Endothelial cell of umbilical vein (primary cell): ENCODE data around the gene ZFR2.

Source experiments
- EZH2 ChIP-seq: IDR thresholded peaks from 2 replicates; pipeline ENCODE4 v1.6.1; 2012; ENCODE audit warnings: borderline replicate concordance, low read depth, mild to moderate bottlenecking, moderate library complexity, low read length, inconsistent platforms; ENCODE audit not compliant: severe bottlenecking
- FOS ChIP-seq: IDR thresholded peaks from 2 replicates; pipeline ENCODE4 v1.6.1; 2011; ENCODE audit warnings: mild to moderate bottlenecking, low read length, moderate library complexity, borderline replicate concordance; ENCODE audit not compliant: insufficient read depth
- JUN ChIP-seq: IDR thresholded peaks from 2 replicates; pipeline ENCODE4 v1.6.1; 2011; ENCODE audit warnings: borderline replicate concordance, low read depth; ENCODE audit not compliant: insufficient read length, insufficient read depth
- POLR2A ChIP-seq: IDR thresholded peaks from 2 replicates; pipeline ENCODE4 v1.6.1; 2012; ENCODE audit warnings: low read depth, mild to moderate bottlenecking, control low read depth, low read length
- POLR2AphosphoS5 ChIP-seq: IDR thresholded peaks from 2 replicates; pipeline ENCODE4 v1.6.1; 2012; ENCODE audit warnings: low read depth, mild to moderate bottlenecking, control low read depth, low read length, moderate library complexity; ENCODE audit not compliant: insufficient read depth
- TF ChIP-seq, protein P1 (sequence below), 2 donors: IDR thresholded peaks; 1 replicate in 1 of 2; 2 replicates in 1 of 2; pipeline ENCODE4 v1.5.1; 2011; ENCODE audit warnings: low read length in 2 of 2, mild to moderate bottlenecking in 2 of 2, moderate library complexity in 2 of 2, control low read depth in 1 of 2, inconsistent platforms in 1 of 2, low read depth in 1 of 2; ENCODE audit not compliant: insufficient read depth in 1 of 2; ENCODE audit errors: extremely low read depth in 1 of 2
- TF ChIP-seq, protein P2 (sequence below): IDR thresholded peaks from 2 replicates; pipeline ENCODE4 v1.6.1; 2011; ENCODE audit not compliant: insufficient read depth, insufficient read length

DNA sequence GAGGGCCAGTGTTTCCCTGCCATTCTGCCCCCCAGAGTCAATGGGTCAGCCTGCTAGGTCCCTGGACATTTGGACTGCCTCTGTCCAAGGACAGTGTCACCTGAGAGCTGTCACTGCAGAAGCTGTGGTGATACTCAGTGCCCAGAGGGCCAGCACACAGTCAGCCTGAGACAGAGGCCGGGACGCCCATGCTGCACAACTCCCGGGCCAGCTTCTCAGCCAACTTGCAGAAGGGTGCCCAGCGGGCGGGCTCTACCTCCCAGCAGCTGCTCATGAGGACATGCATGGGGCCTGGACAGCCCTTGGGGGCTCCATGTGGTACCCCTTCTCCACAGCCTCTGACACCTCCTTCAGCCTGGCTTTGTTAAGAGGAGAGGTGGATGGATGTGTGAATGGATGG lies 93.0 kb downstream of the ZFR2 start:
- TF ChIP-seq, protein P1, sequence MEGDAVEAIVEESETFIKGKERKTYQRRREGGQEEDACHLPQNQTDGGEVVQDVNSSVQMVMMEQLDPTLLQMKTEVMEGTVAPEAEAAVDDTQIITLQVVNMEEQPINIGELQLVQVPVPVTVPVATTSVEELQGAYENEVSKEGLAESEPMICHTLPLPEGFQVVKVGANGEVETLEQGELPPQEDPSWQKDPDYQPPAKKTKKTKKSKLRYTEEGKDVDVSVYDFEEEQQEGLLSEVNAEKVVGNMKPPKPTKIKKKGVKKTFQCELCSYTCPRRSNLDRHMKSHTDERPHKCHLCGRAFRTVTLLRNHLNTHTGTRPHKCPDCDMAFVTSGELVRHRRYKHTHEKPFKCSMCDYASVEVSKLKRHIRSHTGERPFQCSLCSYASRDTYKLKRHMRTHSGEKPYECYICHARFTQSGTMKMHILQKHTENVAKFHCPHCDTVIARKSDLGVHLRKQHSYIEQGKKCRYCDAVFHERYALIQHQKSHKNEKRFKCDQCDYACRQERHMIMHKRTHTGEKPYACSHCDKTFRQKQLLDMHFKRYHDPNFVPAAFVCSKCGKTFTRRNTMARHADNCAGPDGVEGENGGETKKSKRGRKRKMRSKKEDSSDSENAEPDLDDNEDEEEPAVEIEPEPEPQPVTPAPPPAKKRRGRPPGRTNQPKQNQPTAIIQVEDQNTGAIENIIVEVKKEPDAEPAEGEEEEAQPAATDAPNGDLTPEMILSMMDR (IDR thresholded peaks at IDR 0.05; ENCODE audit: extremely low read depth in 1 of 2, insufficient read depth in 1 of 2, low read depth in 1 of 2, low read length in 2 of 2): no peak
- TF ChIP-seq POLR2AphosphoS5 (no peak), POLR2A (no peak), EZH2 (no peak), FOS (no peak), JUN (no peak)
- TF ChIP-seq, protein P2, sequence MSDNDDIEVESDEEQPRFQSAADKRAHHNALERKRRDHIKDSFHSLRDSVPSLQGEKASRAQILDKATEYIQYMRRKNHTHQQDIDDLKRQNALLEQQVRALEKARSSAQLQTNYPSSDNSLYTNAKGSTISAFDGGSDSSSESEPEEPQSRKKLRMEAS: no peak
